T-helper 2 cell treated with Interferon-gamma antibody and Interleukin-4, amounts not matched to agents 5 μg/mL and 100 μg/mL, for 36 hours (primary cell): ENCODE data around the gene SNAP47.
A peak's percentile ranks its signal among the peaks of the same experiment; 100 is the strongest.

Experiments
- DNase-seq: peaks from one replicate; pipeline ENCODE4 v3.0.0; 2021; ENCODE audit warnings: low spot score
- H3K27ac Mint-ChIP-seq: one replicate; pipeline ENCODE4 v1.8.0; 2021; ENCODE audit warnings: mild to moderate bottlenecking, mixed read lengths
- H3K27me3 Mint-ChIP-seq: one replicate; pipeline ENCODE4 v1.8.0; 2021; ENCODE audit warnings: low read depth, mixed read lengths
- H3K36me3 Mint-ChIP-seq: one replicate; pipeline ENCODE4 v1.8.0; 2021; ENCODE audit warnings: low read depth, mixed read lengths
- H3K4me1 Mint-ChIP-seq: one replicate; pipeline ENCODE4 v1.8.0; 2021; ENCODE audit warnings: low read depth, mixed read lengths
- H3K4me3 Mint-ChIP-seq: one replicate; pipeline ENCODE4 v1.8.0; 2022; ENCODE audit warnings: mild to moderate bottlenecking, moderate library complexity, mixed read lengths
- H3K9me3 Mint-ChIP-seq: one replicate; pipeline ENCODE4 v1.8.0; 2021; ENCODE audit warnings: mixed read lengths

Gene SNAP47

DNA sequence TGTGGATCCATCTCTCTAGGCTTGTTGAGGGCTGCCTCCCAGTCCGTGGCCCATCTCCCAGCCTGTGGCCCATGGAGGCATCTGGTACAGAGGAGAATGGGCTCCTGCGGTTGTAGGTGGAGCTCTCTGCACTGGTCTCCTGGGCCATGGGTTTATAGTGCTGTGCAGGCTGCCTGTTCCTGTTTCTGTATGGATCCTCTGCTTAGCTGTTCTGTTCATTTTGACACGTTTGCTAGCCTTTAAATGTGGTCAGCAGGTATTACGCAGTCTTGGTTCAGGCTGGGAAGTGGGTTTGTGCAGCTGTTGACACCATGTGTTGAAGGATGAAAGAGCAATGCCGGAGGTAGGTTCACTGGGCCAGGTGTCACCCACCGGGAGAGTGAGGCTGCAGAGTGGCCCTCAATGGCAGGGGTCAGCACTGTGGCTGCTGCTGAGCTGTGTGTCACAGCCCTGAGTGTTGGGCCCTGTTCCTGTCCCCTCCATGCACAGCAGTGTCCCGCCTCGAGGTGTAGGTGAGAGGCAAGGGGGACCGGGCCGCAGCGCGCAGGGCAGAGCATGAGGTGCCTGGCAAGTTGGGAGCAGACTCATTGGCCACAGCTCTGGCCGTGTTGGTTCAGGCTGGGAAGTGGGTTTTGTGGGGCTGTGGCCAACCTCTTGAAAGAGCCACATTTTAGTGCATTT, 39.0 kb downstream of the SNAP47 start:
- Mint-ChIP-seq H3K27ac (peak overlapping the region; percentile 88), H3K4me1 (peaks cover 16% of the 10 kb centered on the region)

DNA sequence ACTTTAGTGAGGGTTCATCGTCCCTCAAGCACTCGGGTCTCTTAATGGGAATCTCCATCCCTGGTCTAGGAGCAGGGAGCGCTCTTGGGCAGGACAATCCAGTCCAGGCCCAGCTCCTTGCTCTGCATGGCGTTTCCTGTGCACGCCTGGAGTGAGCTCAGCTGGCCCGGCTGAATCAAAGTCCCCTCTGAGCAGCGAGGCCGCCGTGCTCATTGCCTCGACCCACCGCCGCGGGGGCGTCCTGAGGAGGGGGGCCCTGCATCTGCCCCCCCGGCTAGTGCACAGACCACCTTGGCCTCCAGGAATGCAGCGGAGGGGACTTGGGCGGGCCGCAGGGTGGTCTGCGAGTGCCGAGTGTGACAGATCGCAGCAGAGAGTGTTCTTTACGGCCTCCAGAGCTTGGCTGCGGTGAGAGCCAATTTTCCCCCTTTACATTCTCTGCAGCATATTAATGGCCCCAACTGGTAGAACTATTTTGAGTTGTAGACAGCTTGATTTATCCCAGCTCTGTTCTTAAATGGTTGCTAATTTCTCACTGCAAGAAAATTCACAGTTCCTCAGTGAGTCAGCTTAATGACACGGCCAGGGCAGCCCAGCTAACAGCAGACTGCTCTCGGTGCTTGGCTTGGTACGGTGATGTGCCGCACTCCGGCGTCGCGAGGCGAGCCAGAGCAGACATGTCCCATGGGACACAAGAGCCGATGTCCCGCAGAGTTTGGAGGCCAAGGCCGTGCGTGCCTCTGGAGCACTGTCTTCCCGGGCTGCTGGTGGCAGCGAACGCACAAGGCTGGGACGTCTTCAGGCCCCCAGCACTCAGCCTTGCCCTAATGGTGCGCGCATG, 39.8 kb downstream of the SNAP47 start:
- Mint-ChIP-seq H3K9me3 (no peaks in the 10 kb centered on the region), H3K4me1 (peaks cover 18% of the 10 kb centered on the region), H3K27ac (no peak overlapping the region), H3K4me3 (no peak overlapping the region), H3K36me3 (peaks cover 15% of the 10 kb centered on the region), H3K27me3 (no peaks in the 10 kb centered on the region)
- no peak for DNase-seq

More for the DNA sequence above, 39.0 kb downstream of the SNAP47 start:
- H3K4me3 Mint-ChIP-seq: peak overlapping the region; percentile 61
- no peaks in the 10 kb centered on the region for H3K27me3 Mint-ChIP-seq
- H3K36me3 Mint-ChIP-seq: peaks cover 15% of the 10 kb centered on the region
- DNase-seq: no peak
- no peaks in the 10 kb centered on the region for H3K9me3 Mint-ChIP-seq

DNA sequence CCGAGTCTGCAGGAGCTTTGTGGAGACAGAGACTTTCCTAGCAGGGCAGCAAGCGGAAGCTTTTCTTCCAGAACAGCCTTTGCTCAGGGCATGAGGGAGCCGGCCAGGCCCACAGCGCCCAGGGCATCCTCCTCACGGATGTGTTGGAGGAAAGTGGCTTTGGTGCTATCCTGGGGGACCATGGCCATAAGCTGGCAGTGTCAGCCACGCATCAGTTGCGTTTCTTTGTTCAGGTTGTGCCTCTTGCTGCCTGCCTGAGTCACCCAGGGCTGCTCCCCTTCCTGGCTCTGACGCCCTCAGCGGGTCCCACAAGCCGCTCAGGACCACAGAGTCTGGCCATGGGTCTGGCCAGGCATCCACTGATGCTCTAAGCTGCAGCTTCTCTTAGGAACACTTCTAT, 40.6 kb downstream of the SNAP47 start:
- Mint-ChIP-seq H3K36me3 (peaks cover 14% of the 10 kb centered on the region), H3K27me3 (no peaks in the 10 kb centered on the region), H3K27ac (no peak overlapping the region)

DNA sequence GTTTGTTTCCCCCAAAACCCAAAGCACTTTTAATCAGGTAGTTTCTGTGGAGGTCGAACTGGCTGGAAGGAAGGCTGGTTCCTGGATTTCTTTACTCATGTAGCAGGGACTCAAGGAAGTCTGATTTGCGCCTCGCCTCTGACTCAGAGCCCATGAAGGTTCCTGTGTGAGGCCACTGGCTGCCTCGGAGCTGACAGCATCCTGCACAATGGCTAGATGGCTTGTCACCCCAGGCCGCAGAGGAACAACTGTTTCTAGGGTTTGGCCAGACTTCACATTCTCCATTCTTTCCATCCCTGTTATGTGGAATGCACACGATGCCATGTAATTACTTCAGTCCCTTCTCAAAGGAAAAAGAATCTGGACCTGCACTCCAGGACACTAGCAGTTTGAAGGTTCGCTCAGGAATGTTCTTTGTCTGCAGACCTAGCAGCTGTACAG, 41.1 kb downstream of the SNAP47 start:
- no peak overlapping the region for H3K27ac Mint-ChIP-seq
- H3K9me3 Mint-ChIP-seq: no peaks in the 10 kb centered on the region
- DNase-seq: no peak
- H3K36me3 Mint-ChIP-seq: peaks cover 14% of the 10 kb centered on the region
- no peaks in the 10 kb centered on the region for H3K27me3 Mint-ChIP-seq
- H3K4me3 Mint-ChIP-seq: no peak overlapping the region
- peaks cover 18% of the 10 kb centered on the region for H3K4me1 Mint-ChIP-seq

More for the DNA sequence above, 40.6 kb downstream of the SNAP47 start:
- Mint-ChIP-seq H3K4me3 (no peak overlapping the region), H3K4me1 (peaks cover 18% of the 10 kb centered on the region), H3K9me3 (no peaks in the 10 kb centered on the region)
- DNase-seq: no peak

DNA sequence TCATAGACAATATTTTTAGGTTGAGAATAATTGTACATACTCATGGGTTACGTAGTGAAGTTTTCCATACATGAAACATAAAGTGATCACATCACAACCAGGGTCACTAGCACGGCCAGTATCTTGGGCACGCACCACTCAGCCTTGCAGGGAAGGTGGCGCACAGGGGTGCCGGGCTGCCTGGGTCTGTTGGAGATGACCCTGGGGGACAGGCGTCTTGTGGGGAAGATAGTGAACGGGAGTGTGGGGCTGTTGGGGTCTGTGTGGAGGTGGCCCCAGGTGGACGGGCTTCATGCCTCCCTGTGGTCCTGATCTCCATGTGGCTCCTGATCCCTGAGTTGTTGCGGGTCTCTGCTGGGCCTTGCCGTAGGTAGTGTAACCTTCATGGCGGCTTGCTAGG, 41.9 kb downstream of the SNAP47 start:
- H3K27ac Mint-ChIP-seq: no peak overlapping the region
- no peak for DNase-seq
- no peak overlapping the region for H3K4me3 Mint-ChIP-seq
- no peaks in the 10 kb centered on the region for H3K9me3 Mint-ChIP-seq
- H3K27me3 Mint-ChIP-seq: no peaks in the 10 kb centered on the region
- peaks cover 14% of the 10 kb centered on the region for H3K36me3 Mint-ChIP-seq
- peaks cover 17% of the 10 kb centered on the region for H3K4me1 Mint-ChIP-seq

DNA sequence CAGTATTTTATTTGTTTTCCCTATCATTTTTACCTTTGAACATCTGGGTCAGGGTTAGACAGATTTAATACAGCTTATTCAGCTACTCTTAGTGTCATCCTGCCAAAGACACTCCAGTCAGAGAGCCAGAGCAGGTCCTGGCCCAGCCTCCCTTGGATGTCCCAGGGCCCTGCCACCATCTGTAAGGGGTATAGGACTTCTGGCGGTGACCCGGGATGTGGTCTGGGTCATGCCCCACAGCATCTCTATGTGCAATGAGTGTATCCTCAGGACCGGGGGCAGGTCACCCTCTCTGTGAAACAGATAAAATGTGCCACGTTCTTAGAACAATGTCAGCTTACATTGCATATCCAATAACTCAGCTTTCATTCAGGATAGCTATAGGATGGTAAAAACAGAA, 42.4 kb downstream of the SNAP47 start:
- peaks cover 14% of the 10 kb centered on the region for H3K4me1 Mint-ChIP-seq
- H3K36me3 Mint-ChIP-seq: peaks cover 14% of the 10 kb centered on the region
- H3K27ac Mint-ChIP-seq: no peak overlapping the region
- no peak for DNase-seq
- H3K4me3 Mint-ChIP-seq: no peak overlapping the region
- H3K27me3 Mint-ChIP-seq: no peaks in the 10 kb centered on the region
- no peaks in the 10 kb centered on the region for H3K9me3 Mint-ChIP-seq

DNA sequence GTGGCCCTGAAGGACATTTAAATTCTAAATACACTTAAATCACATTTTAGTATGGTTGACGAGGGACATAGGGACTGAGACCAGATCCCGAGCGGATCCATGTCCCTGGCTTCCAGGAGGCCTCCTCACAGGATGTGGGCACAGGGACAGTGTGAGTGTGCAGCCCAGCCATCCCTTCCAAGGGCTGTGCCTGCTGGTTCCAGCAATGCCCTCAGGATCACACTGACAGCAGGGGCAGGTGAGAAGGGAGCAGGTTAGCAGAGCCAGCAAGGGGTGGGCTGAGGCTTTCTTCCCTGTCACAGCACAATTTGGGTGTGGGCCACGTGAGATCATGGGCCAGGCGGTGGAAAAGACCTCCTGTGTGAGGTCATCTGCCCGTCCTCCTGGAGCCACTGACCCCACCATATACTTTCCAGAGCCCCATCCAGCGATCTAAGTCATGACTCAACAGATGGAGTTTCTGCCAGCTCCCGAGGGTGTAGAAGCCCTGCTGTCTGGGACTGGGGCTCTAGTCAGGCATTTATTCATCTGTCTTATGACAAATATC, 43.2 kb downstream of the SNAP47 start:
- H3K36me3 Mint-ChIP-seq: peaks cover 14% of the 10 kb centered on the region
- H3K4me1 Mint-ChIP-seq: peaks cover 13% of the 10 kb centered on the region
- DNase-seq: no peak
- H3K9me3 Mint-ChIP-seq: no peaks in the 10 kb centered on the region
- H3K27ac Mint-ChIP-seq: no peak overlapping the region
- no peak overlapping the region for H3K4me3 Mint-ChIP-seq
- H3K27me3 Mint-ChIP-seq: no peaks in the 10 kb centered on the region

DNA sequence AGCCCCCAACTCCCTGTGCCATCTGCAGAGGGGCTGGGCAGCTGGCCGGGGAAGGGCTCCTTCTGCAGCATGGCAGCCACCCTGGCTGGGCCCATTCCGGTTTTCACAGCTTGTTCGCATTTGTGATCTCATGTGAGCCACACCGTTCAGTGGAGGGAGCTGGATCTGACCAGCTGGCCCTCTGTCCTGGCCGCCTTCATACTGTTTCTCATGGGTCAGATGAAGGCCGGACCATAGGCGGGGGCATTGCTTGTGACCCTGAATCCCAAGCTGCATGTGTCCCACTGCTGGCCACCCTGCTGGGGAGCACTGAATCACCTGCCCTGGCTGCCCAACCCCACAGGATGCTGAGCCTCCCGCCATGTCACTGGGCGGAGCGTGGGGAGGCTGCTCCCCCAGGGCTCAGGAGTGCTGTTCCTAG, 43.8 kb downstream of the SNAP47 start:
- Mint-ChIP-seq H3K4me3 (no peak overlapping the region), H3K9me3 (no peaks in the 10 kb centered on the region), H3K27ac (no peak overlapping the region), H3K36me3 (peaks cover 12% of the 10 kb centered on the region), H3K27me3 (no peaks in the 10 kb centered on the region), H3K4me1 (peaks cover 8% of the 10 kb centered on the region)
- DNase-seq: no peak

DNA sequence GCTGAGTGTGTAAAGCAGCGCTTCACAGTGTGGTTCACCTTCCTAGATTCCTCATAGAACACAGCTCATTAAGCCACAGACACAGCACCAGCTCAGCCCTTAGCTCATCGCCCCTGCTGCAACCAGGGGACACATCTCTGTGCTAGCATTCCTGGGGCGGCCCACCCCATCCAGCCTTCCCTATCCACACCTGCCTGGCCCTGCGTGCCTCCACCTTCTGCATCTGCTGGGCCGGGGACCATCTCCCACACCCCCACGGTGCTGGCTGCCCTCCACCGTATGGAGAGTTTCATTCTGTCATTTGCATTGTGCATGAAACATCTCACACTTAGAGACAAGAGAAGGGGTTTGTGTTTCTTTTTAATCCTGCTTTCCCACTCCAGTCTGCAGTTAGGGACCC, 44.5 kb downstream of the SNAP47 start:
- no peaks in the 10 kb centered on the region for H3K27me3 Mint-ChIP-seq

DNA sequence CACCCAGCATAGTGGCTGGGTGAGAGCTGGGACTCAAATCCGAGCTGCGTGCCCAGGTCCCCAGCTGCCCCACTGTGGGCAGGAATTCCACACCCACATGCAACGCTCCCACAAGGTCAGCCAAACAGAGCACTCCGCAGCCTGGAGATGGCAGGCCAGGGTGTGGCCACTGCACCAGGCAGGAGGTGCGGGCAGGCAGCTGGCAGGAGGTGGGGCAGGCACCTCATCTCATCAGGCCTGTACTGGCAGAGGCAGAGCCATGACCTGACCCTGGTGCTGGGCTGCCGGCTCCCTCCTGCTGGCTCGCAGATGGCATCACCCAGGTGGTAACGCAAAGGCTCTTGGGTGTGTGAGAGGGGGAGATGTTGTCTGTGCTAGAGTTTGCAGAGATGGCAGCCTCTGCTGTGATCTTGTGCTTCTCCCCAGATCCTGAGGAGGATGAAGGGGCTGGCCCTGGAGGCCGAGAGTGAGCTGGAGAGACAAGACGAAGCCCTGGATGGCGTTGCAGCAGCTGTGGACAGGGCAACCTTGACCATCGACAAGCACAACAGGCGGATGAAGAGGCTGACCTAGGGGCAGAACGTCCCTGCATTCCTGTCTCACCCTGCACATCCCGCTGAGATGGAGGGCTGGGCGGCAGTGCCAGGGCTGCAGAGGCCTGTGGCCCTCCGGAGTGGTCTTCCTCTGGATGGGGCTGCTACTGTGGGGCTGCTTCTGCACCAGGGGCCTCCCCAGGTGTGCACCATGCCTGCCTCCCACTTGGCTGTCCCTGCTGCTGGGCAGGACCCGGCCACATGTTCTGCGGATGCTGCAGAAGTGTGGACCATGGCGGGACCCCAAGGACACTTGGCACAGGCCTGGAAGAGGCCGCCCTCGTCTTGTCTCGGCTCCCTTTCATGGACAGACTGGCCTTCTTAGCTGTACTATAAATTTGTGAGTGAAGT, 45.1 kb downstream of the SNAP47 start:
- H3K27ac Mint-ChIP-seq: no peak overlapping the region
- H3K36me3 Mint-ChIP-seq: peaks cover 11% of the 10 kb centered on the region
- DNase-seq: no peak
- H3K4me3 Mint-ChIP-seq: no peak overlapping the region
- no peaks in the 10 kb centered on the region for H3K27me3 Mint-ChIP-seq
- H3K4me1 Mint-ChIP-seq: peaks cover 4% of the 10 kb centered on the region
- no peaks in the 10 kb centered on the region for H3K9me3 Mint-ChIP-seq

More for the DNA sequence above, 44.5 kb downstream of the SNAP47 start:
- Mint-ChIP-seq H3K27ac (no peak overlapping the region), H3K4me3 (no peak overlapping the region), H3K4me1 (peaks cover 3% of the 10 kb centered on the region), H3K9me3 (no peaks in the 10 kb centered on the region), H3K36me3 (peaks cover 11% of the 10 kb centered on the region)
- DNase-seq: no peak

DNA sequence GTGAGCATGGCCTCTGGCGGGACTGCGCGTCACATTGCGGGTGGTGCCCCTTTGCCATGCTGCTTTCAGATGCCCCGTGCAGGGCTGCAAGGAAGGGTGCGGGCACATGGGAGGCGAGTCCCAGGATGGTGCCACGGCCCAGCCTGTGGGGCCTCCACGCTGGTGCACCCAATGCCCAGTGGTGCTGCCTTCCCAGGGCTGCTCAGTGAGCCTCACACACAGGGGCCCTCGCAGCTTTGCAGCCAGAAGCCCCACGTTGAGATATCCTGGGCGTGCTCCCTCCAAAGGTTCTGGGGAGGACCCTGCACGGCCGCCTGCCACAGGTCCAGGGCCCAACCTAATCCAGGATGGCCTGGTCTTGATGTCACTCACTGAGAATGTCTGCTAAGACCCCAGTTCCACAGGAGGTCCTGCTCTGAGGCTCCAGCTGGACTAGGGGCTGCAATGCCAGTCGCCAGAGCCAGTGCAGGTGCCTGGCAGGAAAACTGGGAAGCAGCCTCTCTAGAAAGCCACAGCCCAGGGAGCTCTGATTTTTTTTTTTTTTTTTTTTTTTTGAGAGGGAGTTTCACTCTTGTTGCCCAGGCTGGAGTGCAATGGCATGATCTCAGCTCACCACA, 46.2 kb downstream of the SNAP47 start:
- no peaks in the 10 kb centered on the region for H3K9me3 Mint-ChIP-seq
- no peaks in the 10 kb centered on the region for H3K27me3 Mint-ChIP-seq
- peaks cover 9% of the 10 kb centered on the region for H3K4me1 Mint-ChIP-seq
- H3K36me3 Mint-ChIP-seq: peaks cover 11% of the 10 kb centered on the region
- H3K27ac Mint-ChIP-seq: no peak overlapping the region
- H3K4me3 Mint-ChIP-seq: no peak overlapping the region
- no peak for DNase-seq

DNA sequence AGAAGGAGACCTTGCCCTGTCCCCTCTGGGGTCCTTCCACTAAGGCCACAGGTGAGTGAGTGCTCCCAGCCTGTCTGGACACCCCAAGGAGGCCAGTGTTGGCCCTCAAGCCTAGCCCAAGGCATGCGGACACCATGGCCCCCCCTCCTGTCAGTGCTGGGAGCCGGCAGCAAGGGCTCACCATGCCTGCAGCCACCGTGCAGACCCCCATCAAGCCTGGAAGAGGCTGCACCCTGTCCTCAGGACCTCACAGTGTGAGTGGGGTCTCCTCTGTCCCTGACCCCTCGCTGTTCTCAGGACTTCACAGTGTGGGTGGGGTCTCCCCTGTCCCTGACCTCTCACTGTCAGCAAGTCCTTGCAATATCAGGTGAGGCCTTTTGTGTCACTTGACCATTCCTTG, 47.0 kb downstream of the SNAP47 start:
- Mint-ChIP-seq H3K36me3 (peaks cover 11% of the 10 kb centered on the region), H3K27ac (no peak overlapping the region)

More for the DNA sequence above, 47.0 kb downstream of the SNAP47 start:
- no peak for DNase-seq
- peaks cover 11% of the 10 kb centered on the region for H3K4me1 Mint-ChIP-seq
- no peak overlapping the region for H3K4me3 Mint-ChIP-seq
- H3K27me3 Mint-ChIP-seq: no peaks in the 10 kb centered on the region
- no peaks in the 10 kb centered on the region for H3K9me3 Mint-ChIP-seq
